HG03432 (cell line): ENCODE results near the gene TAPT1.

Source experiments
- ATAC-seq: cut with Tn5 transposase; IDR thresholded peaks from one replicate; pipeline ENCODE4 v1.9.1; 2021; ENCODE audit warnings: mild to moderate bottlenecking, moderate library complexity; ENCODE audit not compliant: unreplicated experiment

Gene TAPT1

DNA sequence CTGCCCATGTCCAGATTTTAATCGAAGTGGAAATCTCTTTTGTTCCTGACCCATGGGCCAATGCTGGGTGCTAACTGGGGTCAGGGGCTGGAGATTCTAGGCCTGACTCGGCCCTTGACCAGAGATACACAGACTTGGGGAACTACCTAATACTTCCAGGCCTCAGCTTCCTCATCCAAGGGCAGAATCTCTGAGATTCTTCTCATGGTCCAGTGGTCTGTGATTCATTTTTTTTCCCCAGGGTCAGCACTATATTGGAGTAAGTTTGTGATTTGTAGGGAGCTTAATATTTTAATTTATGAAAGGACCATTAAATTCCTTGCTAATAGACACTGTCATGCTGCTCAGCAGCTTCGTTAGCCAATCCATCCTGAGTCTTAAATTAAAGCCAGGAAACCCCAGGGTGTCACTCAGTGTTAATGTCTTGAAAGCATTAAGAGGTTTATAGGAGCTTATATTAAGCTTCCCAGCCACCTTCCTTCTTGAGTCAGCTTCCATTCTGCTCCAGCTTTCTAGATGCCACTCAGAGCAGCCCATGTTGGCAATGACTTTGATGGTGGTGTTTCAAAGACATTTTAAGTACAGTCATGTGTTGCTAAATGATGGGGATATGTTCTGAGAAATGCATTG, 115.5 kb downstream of the TAPT1 start:
- ATAC-seq = no peak
